Loucy (cell line): Measurements from ENCODE around the gene ZNF605.
"Not testable (repeated sequence)": the region's sequence is repeated elsewhere in the genome, so short reads cannot be mapped to it uniquely, and the experiment has no call there.

Experiments
- CTCF ChIP-seq: fragments of 200-600 bp; sonication (generic); conservative IDR thresholded peaks from 2 replicates; pipeline ENCODE4 v1.5.1; 2014; ENCODE audit warnings: mild to moderate bottlenecking, antibody characterized with exemption, low read length
- EZH2phosphoT487 ChIP-seq: fragments of 200-600 bp; IDR thresholded peaks from 2 replicates; pipeline ENCODE4 v1.6.1; 2018; ENCODE audit warnings: antibody characterized with exemption, mild to moderate bottlenecking, moderate library complexity, borderline replicate concordance

- TF ChIP-seq CTCF: 0 out of 2 replicates have a peak, but pooled peaks have one; percentile 26
- not testable (repeated sequence) for TF ChIP-seq EZH2phosphoT487
Observed at GRCh38 chr12:132976870-132977269, 20.8 kb upstream of the ZNF605 start.
